Keratinocyte (primary cell): Measurements from ENCODE around the gene IL23A. TPM values are rescaled to one million over a fixed set of nuclear protein-coding genes. Genes with fewer than 3 reads are reported as not detected.

Source experiments
- DNase-seq: peaks from one replicate; pipeline ENCODE4 v3.0.0-alpha.2; 2011; ENCODE audit warnings: low read depth, missing footprints, low spot score
- FAIRE-seq: peaks from 2 replicates; lab custom pipeline; 2011; peaks lifted over from hg19 to GRCh38; lab: Jason Lieb, UNC
- H2AFZ ChIP-seq: 2 replicates; pipeline ENCODE4 v1.6.0; 2012; ENCODE audit warnings: low read length, control low read depth, inconsistent platforms; ENCODE audit not compliant: control insufficient read depth
- H3K27ac ChIP-seq: 2 replicates; pipeline ENCODE4 v1.5.1; 2011; ENCODE audit warnings: low read length; ENCODE audit not compliant: control insufficient read depth, insufficient read depth
- H3K27me3 ChIP-seq: 3 replicates; pipeline ENCODE4 v1.6.0; 2011; ENCODE audit warnings: low read length; ENCODE audit not compliant: control insufficient read depth, insufficient read depth; ENCODE audit errors: extremely low read depth
- H3K36me3 ChIP-seq, 2 experiments: 2 replicates in 1 of 2; 3 replicates in 1 of 2; pipeline ENCODE4 v1.5.1; 2011; ENCODE audit warnings: low read length in 2 of 2, mild to moderate bottlenecking in 1 of 2; ENCODE audit not compliant: control insufficient read depth in 2 of 2, insufficient read depth in 2 of 2; ENCODE audit errors: extremely low read depth in 1 of 2
- H3K4me1 ChIP-seq: 3 replicates; pipeline ENCODE4 v1.5.1; 2011; ENCODE audit warnings: low read length; ENCODE audit not compliant: control insufficient read depth, insufficient read depth; ENCODE audit errors: extremely low read depth
- H3K4me2 ChIP-seq: 3 replicates; pipeline ENCODE4 v1.6.0; 2011; ENCODE audit warnings: low read depth, low read length; ENCODE audit not compliant: control insufficient read depth, insufficient read depth; ENCODE audit errors: extremely low read depth
- H3K4me3 ChIP-seq, 3 experiments: fragments of 200-600 bp in 1 of 3; sonication (generic) in 1 of 3; 2 replicates in 2 of 3; 3 replicates in 1 of 3; pipeline ENCODE4 v1.5.1; 2011 to 2016; ENCODE audit warnings: low read length in 3 of 3, mild to moderate bottlenecking in 3 of 3, control low read depth in 2 of 3, inconsistent platforms in 1 of 3, low read depth in 1 of 3, mixed read lengths in 1 of 3, mixed run types in 1 of 3, moderate library complexity in 1 of 3; ENCODE audit not compliant: control insufficient read depth in 2 of 3, insufficient read depth in 2 of 3; ENCODE audit errors: extremely low read depth in 1 of 3
- H3K79me2 ChIP-seq: 2 replicates; pipeline ENCODE4 v1.6.0; 2012; ENCODE audit warnings: low read length; ENCODE audit not compliant: control insufficient read depth, insufficient read depth
- H3K9ac ChIP-seq: 3 replicates; pipeline ENCODE4 v1.6.0; 2011; ENCODE audit warnings: low read length; ENCODE audit not compliant: control insufficient read depth, insufficient read depth; ENCODE audit errors: extremely low read depth
- H3K9me1 ChIP-seq: 3 replicates; pipeline ENCODE4 v1.6.0; 2011; ENCODE audit warnings: low read length; ENCODE audit not compliant: control insufficient read depth, insufficient read depth; ENCODE audit errors: extremely low read depth
- H3K9me3 ChIP-seq: 2 replicates; pipeline ENCODE4 v1.5.1; 2012; ENCODE audit warnings: low read depth, low read length; ENCODE audit not compliant: control insufficient read depth
- H4K20me1 ChIP-seq: 3 replicates; pipeline ENCODE4 v1.6.0; 2011; ENCODE audit warnings: low read length; ENCODE audit not compliant: control insufficient read depth, insufficient read depth; ENCODE audit errors: extremely low read depth
- CTCF ChIP-seq, 3 experiments: IDR thresholded peaks in 1 of 3; conservative IDR thresholded peaks in 1 of 3; optimal IDR thresholded peaks in 1 of 3; 2 replicates in 2 of 3; 3 replicates in 1 of 3; pipeline versions ENCODE3 to v1.5.1; 2011; ENCODE audit warnings: low read length in 3 of 3, mild to moderate bottlenecking in 3 of 3, moderate library complexity in 2 of 3, control low read depth in 1 of 3, inconsistent platforms in 1 of 3; ENCODE audit not compliant: insufficient read depth in 2 of 3; ENCODE audit errors: extremely low read depth in 1 of 3
- EZH2 ChIP-seq: IDR thresholded peaks from one replicate; pipeline ENCODE4 v1.6.1; 2012; ENCODE audit warnings: inconsistent platforms, mild to moderate bottlenecking, low read length, moderate library complexity
- dilution Hi-C: fragments of 300-500 bp; cut with MboI; formaldehyde crosslinking; loops from one replicate; pipeline ENCODE4 v1.7.0; 2020; ENCODE audit warnings: low sequenced_read_pairs; ENCODE audit not compliant: extremely low pct_ligation_motif_present
- polyA plus RNA-seq, 5 experiments: library from polyadenylated mRNA; depleted of rRNA in 3 of 5; stranded (reverse) in 3 of 5; stranded (forward) in 1 of 5; unstranded in 1 of 5; fragments of >200 nt; gene quantifications; 1 replicate in 1 of 5; 2 replicates in 3 of 5; 3 replicates in 1 of 5; pipeline versions ENCODE4 v1.2.1 to v1.2.3, GENCODE V29; 2011 to 2012; ENCODE audit warnings: missing spikeins in 2 of 5, low read depth in 1 of 5, low replicate concordance in 1 of 5

The IL23A gene
- polyA plus RNA-seq, 1 donor (not counting 4 experiments of a cell fraction or from before 2014, with no cell fraction given) = 1.5 TPM

- no peak for TF ChIP-seq EZH2
- H3K9ac ChIP-seq = no peak overlapping the region
- H3K27ac ChIP-seq = no peak overlapping the region
- no peaks in the 10 kb centered on the region for H3K9me1 ChIP-seq
- no peak for DNase-seq
- H4K20me1 ChIP-seq = no peaks in the 10 kb centered on the region
- dilution Hi-C loops = no loop called here
- H3K4me2 ChIP-seq = no peak overlapping the region
- no peak overlapping the region for H2AFZ ChIP-seq
- peaks cover 12% of the 10 kb centered on the region for H3K4me1 ChIP-seq
- no peaks in the 10 kb centered on the region for H3K9me3 ChIP-seq
- H3K79me2 ChIP-seq = peaks cover 5% of the 10 kb centered on the region
- no peak overlapping the region for H3K4me3 ChIP-seq
- peaks cover 8 to 13% of the 10 kb centered on the region in 2 experiments for H3K36me3 ChIP-seq
- no peaks in the 10 kb centered on the region for H3K27me3 ChIP-seq
- FAIRE-seq = no peak
Observed at GRCh38 chr12:56304276-56304675, 34.4 kb upstream of the IL23A start.

GRCh38 chr12:56304872-56305590, 33.7 kb upstream of the IL23A start:
- Histone ChIP-seq H2AFZ (no peak overlapping the region), H3K27ac (no peak overlapping the region), H3K9ac (no peak overlapping the region), H3K27me3 (no peaks in the 10 kb centered on the region), H3K4me3 (no peak overlapping the region), H3K4me2 (no peak overlapping the region), H3K79me2 (no peaks in the 10 kb centered on the region), H3K9me3 (no peaks in the 10 kb centered on the region), H4K20me1 (no peaks in the 10 kb centered on the region), H3K9me1 (no peaks in the 10 kb centered on the region), H3K36me3 (peaks cover 12 to 16% of the 10 kb centered on the region in 2 experiments), H3K4me1 (peaks cover 11% of the 10 kb centered on the region)
- TF ChIP-seq EZH2 (no peak), CTCF (optimal IDR thresholded peaks at IDR 0.05 in 1 of 3, IDR thresholded peaks at IDR 0.05 in 1 of 3, conservative IDR thresholded peaks at IDR 0.05 in 1 of 3; ENCODE audit: extremely low read depth in 1 of 3, insufficient read depth in 2 of 3, low read length in 3 of 3) (no peak)
- no peak for FAIRE-seq
- DNase-seq = no peak
- dilution Hi-C loops = no loop called here
